HG03097 (cell line): ENCODE data around the gene HCLS1.
"Not testable (repeated sequence)": the region's sequence is repeated elsewhere in the genome, so short reads cannot be mapped to it uniquely, and the experiment has no call there.

Experiments used
- ATAC-seq: cut with Tn5 transposase; IDR thresholded peaks from one replicate; pipeline ENCODE4 v1.9.1; 2021; ENCODE audit not compliant: unreplicated experiment, low FRiP score

Gene HCLS1, protein sequence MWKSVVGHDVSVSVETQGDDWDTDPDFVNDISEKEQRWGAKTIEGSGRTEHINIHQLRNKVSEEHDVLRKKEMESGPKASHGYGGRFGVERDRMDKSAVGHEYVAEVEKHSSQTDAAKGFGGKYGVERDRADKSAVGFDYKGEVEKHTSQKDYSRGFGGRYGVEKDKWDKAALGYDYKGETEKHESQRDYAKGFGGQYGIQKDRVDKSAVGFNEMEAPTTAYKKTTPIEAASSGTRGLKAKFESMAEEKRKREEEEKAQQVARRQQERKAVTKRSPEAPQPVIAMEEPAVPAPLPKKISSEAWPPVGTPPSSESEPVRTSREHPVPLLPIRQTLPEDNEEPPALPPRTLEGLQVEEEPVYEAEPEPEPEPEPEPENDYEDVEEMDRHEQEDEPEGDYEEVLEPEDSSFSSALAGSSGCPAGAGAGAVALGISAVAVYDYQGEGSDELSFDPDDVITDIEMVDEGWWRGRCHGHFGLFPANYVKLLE

GRCh38 chr3:121660356-121661171 lies at the start of gene HCLS1:
HCLS1 (minus strand) TSS chr3:121660903; CDS start chr3:121658347, 2,556 bp downstream.
- peak; percentile 64 for ATAC-seq

DNA sequence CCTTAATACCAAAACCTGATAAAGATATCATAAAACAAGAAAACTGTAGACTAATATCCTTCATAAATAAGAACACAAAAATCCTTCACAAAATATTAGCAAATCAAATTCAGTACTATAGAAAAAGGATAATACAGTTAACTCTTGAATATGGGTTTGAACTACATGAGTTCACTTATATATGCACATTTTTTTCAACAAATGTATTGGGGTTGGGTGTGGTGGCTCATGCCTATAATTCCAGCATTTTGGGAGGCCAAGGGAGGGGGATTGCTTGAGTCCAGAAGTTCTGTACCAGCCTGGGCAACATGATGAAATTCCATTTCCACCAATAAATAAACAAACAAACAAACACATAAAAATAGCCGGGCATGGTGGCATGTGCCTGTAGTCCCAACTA lies 49.6 kb upstream of the HCLS1 start:
- ATAC-seq: no peak

DNA sequence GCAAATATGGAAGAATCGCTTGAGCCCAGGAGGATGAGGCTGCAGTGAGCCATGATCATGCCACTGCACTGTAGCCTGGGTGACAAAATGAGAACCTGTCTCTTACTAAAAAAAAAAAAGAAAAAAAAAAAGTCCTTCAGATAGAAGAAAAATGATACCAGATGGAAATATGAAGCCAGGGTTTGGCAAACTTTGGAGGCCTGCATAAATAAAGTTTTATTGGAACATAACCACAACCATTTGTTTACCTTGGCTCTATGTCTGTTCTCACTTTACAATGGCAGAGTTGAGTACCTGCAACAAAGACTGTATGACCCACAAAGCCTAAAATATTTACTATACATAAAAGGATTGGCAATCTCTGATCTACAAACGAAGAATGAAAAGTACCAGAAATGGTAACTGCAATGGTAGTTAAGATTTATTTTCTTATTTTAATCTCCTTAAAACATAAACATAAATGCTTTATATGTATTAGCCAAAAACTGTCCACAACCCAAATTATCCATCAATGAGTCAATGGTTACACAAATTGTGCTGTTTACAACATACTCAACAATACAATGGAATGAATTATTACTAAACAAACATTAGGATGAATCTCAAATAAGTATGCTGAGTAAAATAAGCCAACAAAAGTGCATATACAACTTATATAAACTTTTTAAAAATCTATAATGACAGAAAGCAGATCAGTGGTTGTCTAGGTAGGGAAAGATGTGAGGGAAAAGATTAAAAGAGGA lies 47.0 kb upstream of the HCLS1 start:
- no peak for ATAC-seq

- ATAC-seq: no peak
These were observed 44.8 kb upstream of the HCLS1 start for GRCh38 chr3:121705541-121705940.

DNA sequence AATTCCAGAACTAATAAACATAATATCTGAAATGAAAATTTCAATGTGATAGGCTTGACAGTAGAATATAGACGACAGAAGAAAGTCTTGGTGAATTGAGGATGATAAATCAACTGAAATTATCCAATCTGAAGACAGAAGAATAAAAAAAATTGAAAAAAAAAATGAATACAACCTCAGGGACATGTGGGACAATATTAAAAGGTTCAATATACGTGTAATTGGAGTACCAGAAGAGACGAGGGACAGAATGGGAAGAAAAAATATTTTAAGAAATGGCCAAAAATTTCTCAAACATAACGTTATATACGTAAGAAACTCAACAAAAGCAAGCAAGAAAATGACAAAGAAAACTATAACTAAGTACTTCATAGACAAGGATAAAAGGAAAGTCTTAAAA lies 43.3 kb upstream of the HCLS1 start:
- ATAC-seq: no peak

DNA sequence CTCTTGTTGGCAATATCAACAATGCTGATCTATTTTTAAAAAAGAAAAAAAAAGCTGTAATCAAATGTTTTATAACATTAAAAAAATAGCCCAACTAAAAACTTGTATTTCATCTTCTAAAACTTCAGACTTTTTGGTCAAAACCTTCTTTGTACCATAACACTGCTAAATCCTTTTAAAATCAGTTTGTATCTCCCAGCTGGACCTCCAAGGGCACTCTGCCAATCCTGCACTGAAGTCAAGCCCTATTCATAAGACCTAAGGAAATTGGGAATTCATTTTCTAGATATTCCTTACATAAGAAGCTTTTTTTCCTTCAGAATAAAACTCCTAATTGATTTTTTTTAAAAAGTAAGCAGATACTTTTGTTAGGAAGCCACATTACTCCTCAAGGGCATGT lies 38.2 kb upstream of the HCLS1 start:
- no peak for ATAC-seq

DNA sequence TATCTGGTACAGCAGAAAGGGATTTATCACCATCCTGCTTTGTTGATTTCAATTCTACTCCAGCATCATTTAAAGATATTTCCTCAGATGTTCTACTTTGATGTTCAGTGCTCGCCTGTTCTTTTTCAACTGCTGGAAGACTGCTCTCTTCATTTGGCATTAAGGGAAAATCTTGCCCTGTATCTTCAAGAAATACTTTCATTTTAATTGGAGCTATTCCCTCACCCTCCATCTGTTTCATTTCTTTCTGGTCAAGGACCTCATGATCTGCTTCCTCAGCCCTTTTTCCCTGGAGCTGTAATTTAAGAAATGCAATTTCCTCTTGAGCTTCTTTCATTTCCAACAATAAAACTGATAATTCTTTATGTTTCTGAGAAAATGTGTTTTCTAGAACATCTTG lies 37.8 kb upstream of the HCLS1 start:
- ATAC-seq: no peak

DNA sequence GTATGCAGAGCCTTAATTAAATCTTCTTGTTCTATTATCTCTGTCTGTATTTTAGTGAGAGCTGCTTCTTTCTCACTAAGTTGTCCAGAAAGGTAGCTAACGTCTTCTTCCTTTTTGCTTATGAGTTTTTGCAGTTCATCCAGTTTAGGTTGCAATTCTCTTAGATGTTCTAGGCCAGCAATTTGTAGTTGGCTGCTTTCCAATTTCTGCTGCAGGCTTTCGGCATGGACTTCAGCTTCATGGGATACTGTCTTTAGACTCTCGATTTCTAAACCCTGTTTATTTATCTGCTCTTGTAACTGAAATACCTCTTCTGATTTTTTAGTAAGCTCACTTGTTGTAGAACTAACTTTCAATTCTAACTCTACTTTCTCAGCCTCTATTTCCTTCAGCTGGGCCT lies 35.5 kb upstream of the HCLS1 start:
- no peak for ATAC-seq

DNA sequence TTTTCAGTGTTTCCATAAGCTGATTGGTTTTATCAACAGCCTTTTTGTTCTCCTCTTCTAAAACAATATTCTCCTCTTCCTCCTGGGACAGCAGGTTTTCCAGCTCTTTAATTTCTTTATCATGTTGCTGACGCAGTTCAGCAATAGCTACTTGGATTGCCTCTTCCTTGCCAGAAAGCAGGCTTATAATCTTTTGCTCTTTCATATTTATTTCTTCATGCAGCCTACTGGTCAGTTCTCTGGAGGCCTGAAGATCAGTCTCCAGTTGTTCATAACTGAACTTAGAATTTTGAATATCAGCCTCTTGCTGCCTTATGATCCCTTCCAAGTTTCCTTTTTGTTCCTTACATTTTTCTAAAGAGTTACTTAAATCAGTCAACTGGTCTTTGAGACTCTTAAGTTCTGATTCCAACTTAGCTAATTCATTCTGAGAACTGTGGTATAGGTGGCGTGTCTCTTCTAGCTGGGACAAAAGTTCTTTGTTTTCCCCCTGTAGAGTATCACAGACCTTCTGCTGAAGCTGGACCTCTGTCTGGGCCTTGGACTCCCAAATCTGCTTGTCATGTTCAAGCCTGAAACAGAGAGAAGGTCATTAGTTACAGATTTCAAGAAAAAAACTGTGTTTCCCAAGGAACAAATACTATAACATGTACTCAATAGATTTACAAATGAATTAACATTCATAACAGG lies 31.5 kb upstream of the HCLS1 start:
- ATAC-seq: no peak

DNA sequence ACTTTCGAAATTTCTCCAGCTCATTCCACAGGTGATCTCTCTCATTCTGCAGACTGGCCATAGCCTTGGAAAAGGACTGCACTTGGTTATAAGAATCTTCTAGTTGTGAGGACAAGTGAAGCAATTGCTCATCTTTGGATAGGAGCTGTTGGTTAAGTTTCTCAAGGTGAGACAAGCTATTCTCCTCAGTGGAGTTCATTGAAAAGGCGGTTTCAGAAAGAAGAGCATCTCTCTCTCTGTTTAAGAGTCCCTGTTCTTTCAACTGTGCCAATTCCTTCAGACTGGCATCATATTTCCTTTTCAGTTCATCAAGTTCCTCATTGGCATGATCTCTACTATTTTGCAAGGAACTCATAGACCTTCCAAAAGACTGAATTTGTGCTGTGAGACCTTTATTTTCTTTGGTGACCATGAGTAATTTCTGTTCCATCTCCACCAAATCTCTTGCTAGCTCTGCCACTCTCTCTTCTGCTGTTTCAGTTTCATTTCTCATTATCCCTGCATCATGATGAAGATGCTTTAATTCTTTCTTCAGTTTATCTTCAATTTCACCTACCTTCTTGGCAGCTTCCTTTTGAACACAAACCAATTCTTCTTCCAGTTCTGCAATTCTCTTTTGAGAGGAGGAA lies 30.2 kb upstream of the HCLS1 start:
- peak; percentile 48 for ATAC-seq

- not testable (repeated sequence) for ATAC-seq
These were observed 28.0 kb upstream of the HCLS1 start for GRCh38 chr3:121688747-121689146.

DNA sequence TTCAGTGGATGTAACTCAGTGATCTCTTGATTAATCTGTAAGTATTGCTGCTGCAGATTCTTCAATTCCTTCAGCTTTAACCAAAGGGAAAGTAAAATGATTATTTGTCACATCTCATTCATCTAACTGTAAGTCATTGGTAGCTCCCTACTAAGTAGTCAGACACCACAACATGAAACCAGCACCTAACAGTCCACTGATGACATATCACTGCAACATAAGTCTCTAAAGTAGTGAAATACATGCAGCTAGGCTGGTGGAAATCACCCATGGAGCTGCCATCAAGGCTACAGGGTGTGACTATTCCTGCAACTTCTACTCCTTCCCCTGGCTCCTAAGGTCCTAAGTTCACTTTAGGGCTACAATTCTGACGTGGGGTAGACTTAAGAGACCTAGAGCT lies 21.1 kb upstream of the HCLS1 start:
- no peak for ATAC-seq

DNA sequence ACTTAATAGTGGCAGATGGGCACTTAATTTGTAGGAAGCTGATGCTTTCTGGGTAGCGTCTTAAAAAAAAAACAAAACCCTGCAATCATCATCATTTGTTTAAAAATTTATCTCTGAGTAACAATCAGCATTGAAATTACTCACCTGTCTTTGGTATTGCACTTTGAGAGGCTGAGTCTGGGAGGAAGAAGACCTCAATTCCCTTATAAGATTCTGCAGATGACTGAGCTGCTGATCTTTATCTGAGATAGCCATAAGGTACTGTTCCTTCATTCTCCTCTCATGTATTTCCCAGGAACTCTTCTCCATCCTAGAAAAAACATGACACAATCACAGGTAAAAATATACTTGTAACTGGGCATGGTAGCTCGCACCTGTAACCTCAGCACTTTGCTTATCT lies 16.4 kb upstream of the HCLS1 start:
- ATAC-seq: no peak

DNA sequence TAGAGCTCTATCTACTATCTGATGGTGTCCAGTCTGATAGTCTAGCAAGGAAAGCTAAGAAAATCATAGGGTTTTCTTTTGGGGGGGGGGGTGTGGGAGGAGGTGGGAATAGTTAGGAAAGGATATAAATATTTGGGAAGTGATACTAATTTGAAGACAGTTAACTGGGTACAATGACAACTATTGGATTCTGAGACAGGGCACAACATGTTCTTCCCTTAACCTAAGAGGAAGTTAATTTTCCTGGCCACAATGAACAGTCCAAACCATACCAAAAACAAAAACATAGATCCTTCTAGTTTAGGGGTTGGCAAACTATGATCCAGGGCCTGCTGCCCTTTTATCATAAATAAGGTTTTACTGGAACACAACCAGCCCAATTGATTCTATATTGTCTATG lies 10.0 kb upstream of the HCLS1 start:
- no peak for ATAC-seq

DNA sequence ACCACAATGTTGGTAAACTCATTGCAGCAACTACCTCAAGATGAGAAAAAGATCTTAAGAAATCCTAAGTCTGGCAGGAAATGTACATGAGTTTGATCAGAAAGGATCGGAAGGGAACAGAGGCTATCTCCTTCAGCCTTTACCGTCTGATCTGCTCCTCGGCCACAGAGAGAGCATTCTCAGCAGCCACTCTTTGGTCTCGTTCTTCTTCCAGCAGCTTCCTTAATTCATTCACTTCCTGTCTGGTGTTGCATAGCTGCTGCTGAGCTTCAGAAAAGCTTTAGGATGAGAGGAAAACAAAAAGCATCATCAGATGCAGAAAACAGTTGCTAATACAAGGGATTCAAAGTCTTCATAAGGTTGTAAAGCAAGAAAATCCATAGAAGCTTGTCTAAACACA lies 6.6 kb upstream of the HCLS1 start:
- no peak for ATAC-seq

GRCh38 chr3:121665488-121665887 lies 4.8 kb upstream of the HCLS1 start:
- ATAC-seq: no peak

DNA sequence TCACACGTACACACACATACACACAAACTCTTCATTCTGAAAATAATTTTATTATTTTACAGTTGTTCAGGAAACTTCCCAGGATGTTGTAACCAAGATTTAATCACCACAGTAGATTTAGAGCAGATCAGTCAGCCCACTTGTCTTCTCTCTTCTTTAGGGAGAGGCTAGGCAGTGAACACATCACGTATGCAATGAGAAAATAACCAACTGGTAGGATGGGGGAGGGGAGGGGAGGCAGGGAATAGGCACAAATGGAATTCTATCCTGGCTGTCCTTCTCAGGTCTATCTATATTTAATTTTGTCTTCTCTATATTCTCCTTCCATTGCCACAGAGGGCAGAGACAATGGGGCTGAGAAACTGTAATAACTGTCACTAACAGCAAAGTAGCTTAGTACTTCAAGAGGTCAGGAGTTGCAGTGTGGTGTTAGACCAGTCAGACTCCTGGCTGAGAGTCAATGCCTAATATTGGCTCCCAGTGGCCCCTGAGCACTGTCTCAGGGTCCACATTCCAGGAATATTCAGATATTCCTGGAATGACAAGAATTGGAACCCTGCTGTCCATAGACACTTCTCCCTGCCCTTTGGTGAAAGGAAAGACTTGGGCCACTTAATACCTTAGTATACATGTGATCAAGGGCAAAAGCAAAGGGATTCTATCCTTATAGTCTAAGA lies 2.6 kb upstream of the HCLS1 start:
- ATAC-seq: no peak

DNA sequence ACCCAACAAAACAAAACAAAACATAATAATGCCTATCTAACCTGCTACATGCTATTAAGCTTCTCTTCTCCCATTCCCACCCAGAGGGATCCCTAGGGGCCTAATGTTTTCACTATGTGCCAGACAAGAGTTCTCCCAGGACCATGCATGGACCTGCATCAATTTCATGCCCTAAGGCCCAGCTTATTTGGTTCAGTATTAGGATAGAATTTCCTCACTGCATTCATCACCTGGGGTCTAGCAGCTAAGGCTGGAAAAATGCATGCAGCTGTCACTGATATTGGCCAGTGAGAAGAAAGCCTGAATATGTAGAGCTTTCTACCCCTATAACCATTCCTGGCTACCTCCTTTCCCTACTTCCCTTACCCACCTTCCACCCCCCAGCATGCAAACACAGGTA lies 2.0 kb upstream of the HCLS1 start:
- ATAC-seq: no peak

DNA sequence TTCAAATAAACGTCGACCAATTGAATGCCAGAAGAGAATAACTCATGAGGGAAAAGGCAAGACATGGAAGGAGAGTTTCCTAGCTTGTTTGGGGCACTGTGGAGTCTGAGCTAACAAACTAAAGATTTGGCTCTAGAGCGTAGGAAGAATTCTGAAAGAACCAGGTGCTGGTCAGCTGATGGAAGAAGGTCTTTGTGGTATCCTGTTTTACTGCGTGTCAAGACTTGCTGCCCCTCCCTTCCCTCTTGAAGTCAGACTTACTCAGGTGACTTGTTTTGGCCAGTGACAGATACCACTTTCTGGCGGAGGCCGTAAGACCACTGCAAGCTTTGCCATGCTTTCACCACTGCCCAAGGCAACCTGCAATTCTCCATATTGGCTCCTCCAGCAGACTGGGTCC lies 673 bp upstream of the HCLS1 start:
- no peak for ATAC-seq

DNA sequence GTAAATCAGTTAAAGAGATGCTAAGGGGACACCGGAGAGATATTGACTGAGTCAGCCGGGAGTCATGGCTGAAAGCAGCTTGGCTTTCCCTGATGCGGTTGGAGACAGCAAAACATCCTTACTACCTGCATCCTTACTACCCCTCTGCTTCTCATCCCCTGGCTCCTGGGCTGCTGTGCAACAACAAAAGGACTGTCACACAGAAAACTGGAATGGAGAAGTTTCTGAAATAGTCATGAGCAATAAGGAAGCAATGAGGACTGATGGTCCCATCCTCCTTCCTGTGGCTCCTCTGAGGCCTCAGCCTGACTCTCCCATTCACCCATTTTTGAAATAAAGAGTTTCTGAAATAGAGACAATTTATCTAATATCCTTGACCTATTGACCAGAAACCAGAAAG lies 1.1 kb downstream of the HCLS1 start:
- no peak for ATAC-seq
